OCI-LY3 (cell line): ENCODE measurements around the gene KRT5.

Source experiments
- CTCF ChIP-seq: fragments of 200-600, 300-600 bp; sonication (generic); IDR thresholded peaks from 2 replicates; pipeline ENCODE4 v1.5.1; 2014; ENCODE audit warnings: antibody characterized with exemption, low read length, low read depth
- EZH2phosphoT487 ChIP-seq: fragments of 200-600 bp; shearing (Covaris generic); IDR thresholded peaks from 2 replicates; pipeline ENCODE4 v1.6.1; 2018; ENCODE audit warnings: antibody characterized with exemption, mixed run types, low read depth

GRCh38 chr12:52498946-52499345 lies 21.2 kb downstream of the KRT5 start:
- TF ChIP-seq CTCF (no peak), EZH2phosphoT487 (no peak)
